GM23248 (cell line): ENCODE data around the gene TPCN2. TPM values are rescaled to one million over a fixed set of nuclear protein-coding genes. Genes with fewer than 3 reads are reported as not detected.
A peak's percentile ranks its signal among the peaks of the same experiment; 100 is the strongest.

Experiments used
- DNase-seq: peaks from one replicate; pipeline ENCODE4 v3.0.0-alpha.2; 2015
- H2AFZ ChIP-seq: fragments of 200-600 bp; sonication (generic); 2 replicates; pipeline ENCODE4 v1.6.1; 2016; ENCODE audit warnings: antibody characterized with exemption
- H3F3A ChIP-seq: fragments of 200-600 bp; sonication (generic); 2 replicates; pipeline ENCODE4 v1.6.1; 2016; ENCODE audit warnings: mild to moderate bottlenecking, antibody characterized with exemption, mixed run types; ENCODE audit not compliant: insufficient read depth
- H3K27ac ChIP-seq: fragments of 200-600 bp; sonication (generic); 2 replicates; pipeline ENCODE4 v1.5.1; 2016; ENCODE audit warnings: mild to moderate bottlenecking
- H3K27me3 ChIP-seq: fragments of 200-600 bp; sonication (generic); replicated peaks from 2 replicates; pipeline ENCODE4 v1.6.1; 2016; ENCODE audit warnings: mild to moderate bottlenecking; ENCODE audit not compliant: insufficient read depth
- H3K36me3 ChIP-seq: fragments of 200-600 bp; sonication (generic); 2 replicates; pipeline ENCODE4 v1.6.1; 2016; ENCODE audit warnings: low read depth, mild to moderate bottlenecking
- H3K4me1 ChIP-seq: fragments of 200-600 bp; sonication (generic); 2 replicates; pipeline ENCODE4 v1.6.1; 2016; ENCODE audit warnings: mild to moderate bottlenecking; ENCODE audit not compliant: insufficient read depth
- H3K4me2 ChIP-seq: fragments of 200-600 bp; sonication (generic); one replicate; pipeline ENCODE4 v1.6.1; 2016; ENCODE audit warnings: mild to moderate bottlenecking; ENCODE audit not compliant: unreplicated experiment
- H3K4me3 ChIP-seq: fragments of 200-600 bp; sonication (generic); 2 replicates; pipeline ENCODE4 v1.5.1; 2016; ENCODE audit warnings: mild to moderate bottlenecking
- H3K79me2 ChIP-seq: fragments of 200-600 bp; sonication (generic); 2 replicates; pipeline ENCODE4 v1.6.1; 2016; ENCODE audit warnings: mild to moderate bottlenecking; ENCODE audit not compliant: insufficient read depth
- H3K9ac ChIP-seq: fragments of 200-600 bp; sonication (generic); 2 replicates; pipeline ENCODE4 v1.6.1; 2016; ENCODE audit warnings: mild to moderate bottlenecking
- H3K9me2 ChIP-seq: fragments of 200-600 bp; sonication (generic); 2 replicates; pipeline ENCODE4 v1.6.1; 2016; ENCODE audit warnings: mixed run types, mild to moderate bottlenecking, moderate library complexity; ENCODE audit not compliant: insufficient read depth
- H3K9me3 ChIP-seq: fragments of 200-600 bp; sonication (generic); one replicate; pipeline ENCODE4 v1.6.1; 2017; ENCODE audit warnings: low read depth
- H4K20me1 ChIP-seq: fragments of 200-600 bp; sonication (generic); 2 replicates; pipeline ENCODE4 v1.6.0; 2016; ENCODE audit not compliant: insufficient read depth
- EZH2 ChIP-seq: fragments of 200-600 bp; sonication (generic); IDR thresholded peaks from 2 replicates; pipeline ENCODE4 v1.6.1; 2018; ENCODE audit warnings: antibody characterized with exemption, mild to moderate bottlenecking; ENCODE audit not compliant: insufficient read depth, poor library complexity, severe bottlenecking
- EZH2phosphoT487 ChIP-seq: fragments of 200-600 bp; sonication (generic); IDR thresholded peaks from 2 replicates; pipeline ENCODE4 v1.6.1; 2018; ENCODE audit warnings: antibody characterized with exemption, moderate library complexity, mild to moderate bottlenecking, low read depth; ENCODE audit not compliant: insufficient read depth
- WGBS, 2 experiments: methylation state at CpG; one replicate each; pipeline ENCODE4 v1.1.6; 2015 to 2017; ENCODE audit warnings: low lambda C conversion rate in 2 of 2, low coverage in 1 of 2; ENCODE audit errors: missing lambda C conversion rate in 2 of 2; 5-methylcytosine and 5-hydroxymethylcytosine counted together
- in situ Hi-C: fragments of 300-500 bp; cut with MboI; formaldehyde crosslinking; loops from 2 replicates; pipeline ENCODE4 v1.15.0; 2020
- polyA plus RNA-seq: library from polyadenylated mRNA; unstranded; fragments of >200 nt; fragmentation: Nextera tagmentation; extraction: Ambion mirVana; gene quantifications from 2 replicates; pipeline ENCODE4 v1.2.1, GENCODE V29; 2016
- total RNA-seq: library from RNA; depleted of rRNA; stranded (reverse); fragments of >200 nt; shearing (Covaris generic); gene quantifications from 2 replicates; pipeline ENCODE4 v1.2.3, GENCODE V29; 2014

The TPCN2 gene
- total and polyA plus RNA-seq, 2 experiments from 2014 or later: 7.1 to 8.5 TPM

DNA sequence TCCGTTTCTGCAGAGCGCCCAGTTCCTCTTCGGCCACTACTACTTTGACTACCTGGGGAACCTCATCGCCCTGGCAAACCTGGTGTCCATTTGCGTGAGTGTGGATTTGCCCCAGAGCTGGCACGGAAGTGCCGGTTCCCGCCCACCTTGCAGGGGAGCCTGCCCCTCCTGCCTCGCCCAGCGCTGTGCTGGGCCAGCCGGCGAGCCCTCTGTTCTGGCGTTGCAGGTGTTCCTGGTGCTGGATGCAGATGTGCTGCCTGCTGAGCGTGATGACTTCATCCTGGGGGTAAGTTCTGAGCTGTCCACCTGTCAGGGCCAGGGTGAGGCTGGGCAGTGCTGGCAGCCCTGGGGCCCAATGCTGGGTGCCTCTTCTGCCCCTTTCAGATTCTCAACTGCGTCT is 29.8 kb downstream of the TPCN2 start:
- Histone ChIP-seq H3K27ac (no peak overlapping the region), H4K20me1 (no peaks in the 10 kb centered on the region), H3K4me1 (peaks cover 36% of the 10 kb centered on the region), H2AFZ (no peak overlapping the region), H3K4me2 (no peak overlapping the region), H3K9me3 (no peaks in the 10 kb centered on the region), H3K4me3 (no peak overlapping the region), H3K9me2 (no peaks in the 10 kb centered on the region), H3F3A (peaks cover 22% of the 10 kb centered on the region), H3K9ac (no peak overlapping the region), H3K27me3 (no peaks in the 10 kb centered on the region), H3K79me2 (peaks cover 4% of the 10 kb centered on the region; the same call in 1 of the 2 replicates), H3K36me3 (no peaks in the 10 kb centered on the region)
- no peak for DNase-seq
- TF ChIP-seq EZH2: no peak
- TF ChIP-seq EZH2phosphoT487: no peak
- in situ Hi-C loops: no loop called here
- WGBS, 2 experiments: 96% methylated on average over 15 of the region's 15 CpGs

DNA sequence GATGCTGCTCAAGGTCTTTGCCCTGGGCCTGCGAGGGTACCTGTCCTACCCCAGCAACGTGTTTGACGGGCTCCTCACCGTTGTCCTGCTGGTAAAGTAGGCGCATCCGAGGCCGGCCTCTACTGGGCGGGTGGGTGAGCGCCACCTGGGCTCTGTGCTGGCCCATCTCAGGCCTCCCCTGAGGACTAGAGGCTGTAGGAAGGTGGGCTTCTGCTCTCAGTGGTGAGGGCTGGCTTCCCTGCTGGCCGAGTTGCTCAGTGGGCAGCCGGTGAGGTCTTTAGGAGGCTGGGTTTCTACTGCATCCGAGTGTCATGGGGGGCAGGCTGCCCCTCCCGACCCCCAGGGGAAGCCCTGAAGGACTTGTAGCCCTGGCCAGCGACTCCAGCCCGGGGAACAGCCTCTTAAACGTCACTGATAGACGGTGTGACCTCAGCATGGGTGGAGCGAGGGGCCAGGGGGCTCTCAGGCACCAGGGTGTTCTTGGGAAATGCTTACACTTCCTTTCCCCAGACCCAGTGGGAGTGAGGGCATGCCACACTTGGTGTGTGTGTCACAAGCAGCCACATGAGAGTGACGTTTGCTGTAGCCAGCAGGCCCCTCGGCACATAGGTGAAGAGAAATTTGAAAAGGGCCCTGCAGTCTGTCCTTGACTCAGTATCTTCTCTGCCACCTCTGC is 30.3 kb downstream of the TPCN2 start:
- no peak overlapping the region for H3K9ac ChIP-seq
- H4K20me1 ChIP-seq: no peaks in the 10 kb centered on the region
- no peak for TF ChIP-seq EZH2phosphoT487
- TF ChIP-seq EZH2: no peak
- H3K4me2 ChIP-seq: no peak overlapping the region
- no peaks in the 10 kb centered on the region for H3K27me3 ChIP-seq
- H3K9me3 ChIP-seq: no peaks in the 10 kb centered on the region
- H3K79me2 ChIP-seq: peaks cover 4% of the 10 kb centered on the region; the same call in 1 of the 2 replicates
- in situ Hi-C loops: no loop called here
- H3K27ac ChIP-seq: no peak overlapping the region
- H3F3A ChIP-seq: peaks cover 18% of the 10 kb centered on the region
- H2AFZ ChIP-seq: no peak overlapping the region
- H3K4me1 ChIP-seq: peaks cover 36% of the 10 kb centered on the region
- no peaks in the 10 kb centered on the region for H3K36me3 ChIP-seq
- no peaks in the 10 kb centered on the region for H3K9me2 ChIP-seq
- DNase-seq: no peak
- WGBS, 2 experiments: 87 to 95% methylated on average over 15 to 20 of the region's 20 CpGs
- no peak overlapping the region for H3K4me3 ChIP-seq

DNA sequence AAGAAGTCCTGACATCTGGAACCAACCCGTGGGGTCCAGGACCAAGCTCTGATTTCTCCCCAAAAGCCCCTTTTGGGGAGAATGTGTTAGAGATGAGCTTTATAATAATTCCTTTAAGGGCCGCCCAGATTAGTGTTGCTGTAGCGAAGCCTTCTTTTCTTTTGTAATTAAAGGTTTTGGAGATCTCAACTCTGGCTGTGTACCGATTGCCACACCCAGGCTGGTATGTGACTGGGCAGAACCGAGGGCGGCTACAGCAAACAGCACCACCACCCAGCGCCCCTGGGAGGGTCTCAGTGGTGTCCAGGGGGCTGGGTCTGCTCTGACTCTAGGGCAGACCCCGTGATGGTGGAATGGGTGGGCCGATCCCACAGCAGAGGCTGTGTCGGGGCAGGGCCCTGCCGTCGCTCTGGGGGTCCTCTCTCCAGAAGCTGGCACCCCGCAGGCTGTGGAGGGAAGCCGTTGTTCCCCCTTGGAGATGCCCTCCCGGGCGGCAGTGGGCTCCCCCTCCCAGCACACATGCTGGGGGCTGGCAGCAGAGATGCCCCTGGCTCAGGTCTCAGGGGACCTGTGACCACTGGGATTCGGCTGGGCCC is 31.0 kb downstream of the TPCN2 start:
- TF ChIP-seq EZH2phosphoT487 (no peak), EZH2 (no peak)

DNA sequence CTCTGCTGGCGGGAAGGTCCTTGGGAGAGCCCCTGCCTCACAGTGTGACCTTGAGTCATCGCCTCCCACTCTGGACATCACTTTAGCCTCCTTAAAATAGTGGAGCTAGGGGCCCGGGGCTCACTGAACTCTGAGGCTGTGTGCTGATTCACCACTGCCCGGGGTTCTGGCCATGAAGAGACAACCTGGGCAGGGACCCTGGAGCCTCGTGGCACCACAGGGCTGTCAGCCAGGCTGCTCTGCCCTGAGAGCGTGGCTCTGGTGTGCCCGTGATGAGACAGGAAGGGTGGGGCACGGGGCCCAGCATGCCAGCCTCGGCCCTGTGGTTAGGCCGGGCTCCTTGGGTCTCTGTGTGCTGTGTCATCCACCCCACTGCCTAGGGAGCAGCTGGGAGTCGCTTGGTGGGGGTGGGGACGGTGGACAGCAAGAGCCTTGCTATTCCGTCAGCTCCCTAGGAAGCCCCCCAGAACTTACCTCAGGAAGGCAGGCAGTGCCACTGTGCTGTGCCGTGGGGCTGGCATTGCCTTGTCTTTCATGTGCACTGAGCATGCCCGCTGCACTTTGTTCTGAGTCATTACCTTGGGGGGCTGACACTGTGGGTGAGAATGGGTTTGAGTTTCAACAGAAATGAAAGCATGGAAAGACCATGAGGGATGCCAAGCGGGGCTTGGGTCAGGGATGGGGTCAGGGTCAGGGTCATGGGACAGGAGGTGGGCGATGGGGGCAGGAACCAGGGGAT is 31.7 kb downstream of the TPCN2 start:
- Histone ChIP-seq H3K36me3 (no peaks in the 10 kb centered on the region), H2AFZ (no peak overlapping the region), H3K27ac (peak overlapping the region; percentile 11; the same call in 1 of the 2 replicates), H3K4me1 (peaks cover 24% of the 10 kb centered on the region), H3K79me2 (peaks cover 4% of the 10 kb centered on the region; the same call in 1 of the 2 replicates), H3K4me3 (no peak overlapping the region), H4K20me1 (no peaks in the 10 kb centered on the region), H3K27me3 (no peaks in the 10 kb centered on the region), H3K9me2 (no peaks in the 10 kb centered on the region), H3F3A (peaks cover 7% of the 10 kb centered on the region; the same call in 1 of the 2 replicates), H3K4me2 (no peak overlapping the region), H3K9ac (peak overlapping the region; percentile 55), H3K9me3 (no peaks in the 10 kb centered on the region)
- no peak for TF ChIP-seq EZH2
- no peak for TF ChIP-seq EZH2phosphoT487
- DNase-seq: peak; percentile 80
- WGBS, 2 experiments: 68 to 71% methylated on average over 17 of the region's 17 CpGs
- in situ Hi-C loops: no loop called here

More for the DNA sequence above, 31.0 kb downstream of the TPCN2 start:
- H4K20me1 ChIP-seq: no peaks in the 10 kb centered on the region
- no peaks in the 10 kb centered on the region for H3K36me3 ChIP-seq
- WGBS, 2 experiments: 96 to 98% methylated on average over 9 to 13 of the region's 17 CpGs
- H3K79me2 ChIP-seq: peaks cover 4% of the 10 kb centered on the region; the same call in 1 of the 2 replicates
- H3K9me3 ChIP-seq: no peaks in the 10 kb centered on the region
- peak overlapping the region; percentile 55 for H3K9ac ChIP-seq
- H3K9me2 ChIP-seq: no peaks in the 10 kb centered on the region
- H3K27me3 ChIP-seq: no peaks in the 10 kb centered on the region
- peak overlapping the region; percentile 11; the same call in 1 of the 2 replicates for H3K27ac ChIP-seq
- H3K4me2 ChIP-seq: no peak overlapping the region
- no peak overlapping the region for H2AFZ ChIP-seq
- H3K4me1 ChIP-seq: peaks cover 29% of the 10 kb centered on the region
- in situ Hi-C loops: no loop called here
- no peak for DNase-seq
- H3F3A ChIP-seq: peaks cover 11% of the 10 kb centered on the region
- H3K4me3 ChIP-seq: no peak overlapping the region
